ENCODE data around the gene ATP6V0E2.

ATP6V0E2 gene

DNA sequence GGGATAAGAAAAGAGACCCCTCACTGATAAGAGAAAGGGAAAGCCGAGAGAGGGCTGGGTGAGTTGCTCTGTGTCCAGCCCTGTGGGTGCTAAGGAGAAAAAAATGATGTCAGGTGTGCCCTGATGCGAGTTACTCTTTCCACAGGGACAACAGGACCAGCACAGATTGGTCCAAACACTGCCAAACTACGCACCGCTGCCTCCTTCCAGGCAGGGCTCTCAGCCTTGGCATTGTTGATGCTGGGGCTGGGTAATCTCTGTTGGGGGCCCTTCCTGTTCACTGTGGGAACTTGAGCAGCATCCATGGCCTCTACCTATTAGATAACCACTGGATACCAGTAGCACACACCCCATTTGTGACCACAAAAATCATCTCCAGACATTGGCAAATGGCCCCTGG is 10.3 kb upstream of the ATP6V0E2 start:
- H3K36me3 ChIP-seq (ENCODE audit: insufficient read depth, low read length): no peaks in the 10 kb centered on the region
- H2AFZ ChIP-seq (ENCODE audit: low read length): no peak overlapping the region
- H3K27me3 ChIP-seq (ENCODE audit: insufficient read depth, low read length): no peaks in the 10 kb centered on the region
- H3K4me2 ChIP-seq (ENCODE audit: low read length): no peak overlapping the region
- TF ChIP-seq, protein P1, sequence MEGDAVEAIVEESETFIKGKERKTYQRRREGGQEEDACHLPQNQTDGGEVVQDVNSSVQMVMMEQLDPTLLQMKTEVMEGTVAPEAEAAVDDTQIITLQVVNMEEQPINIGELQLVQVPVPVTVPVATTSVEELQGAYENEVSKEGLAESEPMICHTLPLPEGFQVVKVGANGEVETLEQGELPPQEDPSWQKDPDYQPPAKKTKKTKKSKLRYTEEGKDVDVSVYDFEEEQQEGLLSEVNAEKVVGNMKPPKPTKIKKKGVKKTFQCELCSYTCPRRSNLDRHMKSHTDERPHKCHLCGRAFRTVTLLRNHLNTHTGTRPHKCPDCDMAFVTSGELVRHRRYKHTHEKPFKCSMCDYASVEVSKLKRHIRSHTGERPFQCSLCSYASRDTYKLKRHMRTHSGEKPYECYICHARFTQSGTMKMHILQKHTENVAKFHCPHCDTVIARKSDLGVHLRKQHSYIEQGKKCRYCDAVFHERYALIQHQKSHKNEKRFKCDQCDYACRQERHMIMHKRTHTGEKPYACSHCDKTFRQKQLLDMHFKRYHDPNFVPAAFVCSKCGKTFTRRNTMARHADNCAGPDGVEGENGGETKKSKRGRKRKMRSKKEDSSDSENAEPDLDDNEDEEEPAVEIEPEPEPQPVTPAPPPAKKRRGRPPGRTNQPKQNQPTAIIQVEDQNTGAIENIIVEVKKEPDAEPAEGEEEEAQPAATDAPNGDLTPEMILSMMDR (IDR thresholded peaks at IDR 0.05; ENCODE audit: low read length): no peak
- TF ChIP-seq EZH2 (IDR thresholded peaks at IDR 0.05; ENCODE audit: borderline replicate concordance, low read length): no peak
- peaks cover 3% of the 10 kb centered on the region for H3K4me1 ChIP-seq (ENCODE audit: insufficient read depth, low read length, severe bottlenecking)
- H3K9me2 ChIP-seq (ENCODE audit: low read depth, low read length): no peaks in the 10 kb centered on the region
- no peaks in the 10 kb centered on the region for H4K20me1 ChIP-seq (ENCODE audit: insufficient read depth, low read length)
- no peaks in the 10 kb centered on the region for H3K9me3 ChIP-seq (ENCODE audit: low read length)
- H3K4me3 ChIP-seq (ENCODE audit: low read depth, low read length, poor library complexity, severe bottlenecking): no peak overlapping the region
- no peaks in the 10 kb centered on the region for H3F3A ChIP-seq (ENCODE audit: insufficient read depth, low read length)
- H3K9ac ChIP-seq (ENCODE audit: low read length): no peak overlapping the region
- H3K79me2 ChIP-seq (ENCODE audit: insufficient read depth, low read length): no peaks in the 10 kb centered on the region
- H3K27ac ChIP-seq (ENCODE audit: low read depth, low read length, poor library complexity, severe bottlenecking): no peak overlapping the region

DNA sequence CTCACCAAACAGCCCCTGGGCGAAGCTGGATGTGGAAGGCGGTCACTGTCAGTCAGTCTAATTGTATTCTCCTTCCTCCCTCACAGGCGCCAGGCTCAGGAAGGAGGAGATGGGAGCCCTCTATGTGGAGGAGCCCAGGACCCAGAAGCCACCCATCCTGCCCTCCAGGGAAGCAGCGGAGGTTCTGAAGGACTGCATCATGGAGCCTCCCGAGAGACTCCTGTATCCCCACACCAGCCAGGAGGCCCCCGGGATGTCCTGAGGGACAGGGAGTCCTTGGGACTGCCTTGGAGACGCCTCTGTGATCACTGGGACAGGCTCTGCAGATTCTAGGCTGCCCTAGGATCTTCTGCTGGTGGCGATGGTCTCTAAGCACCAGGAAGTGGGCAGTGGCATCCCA is 9.7 kb upstream of the ATP6V0E2 start:
- Histone ChIP-seq H3K27me3 (ENCODE audit: insufficient read depth, low read length) (no peaks in the 10 kb centered on the region), H3K4me3 (ENCODE audit: low read depth, low read length, poor library complexity, severe bottlenecking) (no peak overlapping the region), H3K9me2 (ENCODE audit: low read depth, low read length) (no peaks in the 10 kb centered on the region), H3K27ac (ENCODE audit: low read depth, low read length, poor library complexity, severe bottlenecking) (no peak overlapping the region), H4K20me1 (ENCODE audit: insufficient read depth, low read length) (no peaks in the 10 kb centered on the region), H3K4me2 (ENCODE audit: low read length) (no peak overlapping the region), H3K79me2 (ENCODE audit: insufficient read depth, low read length) (no peaks in the 10 kb centered on the region), H3F3A (ENCODE audit: insufficient read depth, low read length) (no peaks in the 10 kb centered on the region), H3K9me3 (ENCODE audit: low read length) (no peaks in the 10 kb centered on the region), H3K9ac (ENCODE audit: low read length) (no peak overlapping the region), H3K36me3 (ENCODE audit: insufficient read depth, low read length) (no peaks in the 10 kb centered on the region), H2AFZ (ENCODE audit: low read length) (no peak overlapping the region), H3K4me1 (ENCODE audit: insufficient read depth, low read length, severe bottlenecking) (peaks cover 8% of the 10 kb centered on the region)
- TF ChIP-seq, protein P1 (IDR thresholded peaks at IDR 0.05; ENCODE audit: low read length): no peak
- TF ChIP-seq EZH2 (IDR thresholded peaks at IDR 0.05; ENCODE audit: borderline replicate concordance, low read length): no peak

DNA sequence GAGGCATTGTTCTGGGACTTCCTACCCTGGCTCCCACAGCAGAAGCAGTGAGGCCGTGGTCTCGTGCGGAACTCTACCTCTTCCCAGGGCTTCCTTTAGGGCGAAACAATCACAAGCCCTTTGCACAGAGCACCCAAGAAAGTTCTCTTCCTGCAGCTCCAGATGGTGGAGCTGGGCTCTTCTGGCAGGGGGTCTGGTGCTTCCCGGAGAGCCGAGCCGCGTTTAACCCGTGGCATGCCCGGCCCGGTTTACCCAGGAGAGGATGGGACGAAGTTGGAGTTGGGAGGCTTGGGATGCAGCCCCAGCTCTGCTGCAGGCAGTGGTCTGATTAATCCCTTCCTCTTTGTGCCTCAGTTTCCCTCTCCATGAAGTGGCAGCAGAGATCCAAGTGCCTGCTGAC is 9.0 kb upstream of the ATP6V0E2 start:
- no peak overlapping the region for H3K4me2 ChIP-seq (ENCODE audit: low read length)
- no peaks in the 10 kb centered on the region for H3K9me2 ChIP-seq (ENCODE audit: low read depth, low read length)
- no peaks in the 10 kb centered on the region for H4K20me1 ChIP-seq (ENCODE audit: insufficient read depth, low read length)
- H3K27me3 ChIP-seq (ENCODE audit: insufficient read depth, low read length): no peaks in the 10 kb centered on the region
- peaks cover 11% of the 10 kb centered on the region for H3K4me1 ChIP-seq (ENCODE audit: insufficient read depth, low read length, severe bottlenecking)
- no peak overlapping the region for H3K27ac ChIP-seq (ENCODE audit: low read depth, low read length, poor library complexity, severe bottlenecking)
- no peaks in the 10 kb centered on the region for H3K36me3 ChIP-seq (ENCODE audit: insufficient read depth, low read length)
- no peaks in the 10 kb centered on the region for H3K9me3 ChIP-seq (ENCODE audit: low read length)
- H3K9ac ChIP-seq (ENCODE audit: low read length): no peak overlapping the region
- no peak overlapping the region for H3K4me3 ChIP-seq (ENCODE audit: low read depth, low read length, poor library complexity, severe bottlenecking)
- H2AFZ ChIP-seq (ENCODE audit: low read length): no peak overlapping the region
- TF ChIP-seq EZH2 (IDR thresholded peaks at IDR 0.05; ENCODE audit: borderline replicate concordance, low read length): no peak
- TF ChIP-seq, protein P1 (IDR thresholded peaks at IDR 0.05; ENCODE audit: low read length): no peak
- H3F3A ChIP-seq (ENCODE audit: insufficient read depth, low read length): no peaks in the 10 kb centered on the region
- H3K79me2 ChIP-seq (ENCODE audit: insufficient read depth, low read length): no peaks in the 10 kb centered on the region

Data from OCI-LY1 (cell line).